Esophagus squamous epithelium (tissue), 5 donors: ENCODE data around the gene TSPYL4. TPM values are rescaled to one million over a fixed set of nuclear protein-coding genes. Genes with fewer than 3 reads are reported as not detected.

ENCODE experiments used
- DNase-seq: peaks from one replicate; lab custom pipeline; 2025; lab: John Stamatoyannopoulos, UW
- H3K27ac ChIP-seq, 4 donors: fragments of 200-600 bp; sonication (generic); one replicate each; pipeline ENCODE4 v1.5.1; 2016 to 2019; ENCODE audit warnings: mild to moderate bottlenecking in 1 of 4
- H3K27me3 ChIP-seq, 4 donors: fragments of 200-600 bp; sonication (generic); 1 replicate in 3 of 4; 2 replicates in 1 of 4; pipeline versions ENCODE4 v1.5.1 to v1.6.0; 2017 to 2021; ENCODE audit warnings: antibody characterized with exemption in 1 of 4
- H3K36me3 ChIP-seq, 3 donors: fragments of 200-600 bp; sonication (generic); one replicate each; pipeline ENCODE4 v1.5.1; 2016 to 2019
- H3K4me1 ChIP-seq, 3 donors: fragments of 200-600 bp; sonication (generic); one replicate each; pipeline ENCODE4 v1.5.1; 2017 to 2019
- H3K4me3 ChIP-seq, 4 donors: fragments of 200-600 bp; sonication (generic); 1 replicate in 3 of 4; 2 replicates in 1 of 4; pipeline ENCODE4 v1.5.1; 2016 to 2019; ENCODE audit warnings: mild to moderate bottlenecking in 2 of 4, moderate library complexity in 1 of 4
- H3K9me3 ChIP-seq, 3 donors: fragments of 200-600 bp; sonication (generic); one replicate each; pipeline ENCODE4 v1.5.1; 2016 to 2019
- CTCF ChIP-seq, 6 experiments: fragments of 450-650 bp in 4 of 6; fragments of 200-600 bp in 2 of 6; sonication (generic) in 2 of 6; IDR thresholded peaks; one replicate each; pipeline ENCODE4 v1.5.1; 2016 to 2019; ENCODE audit warnings: antibody characterized with exemption in 6 of 6, mild to moderate bottlenecking in 4 of 6, moderate library complexity in 4 of 6
- POLR2A ChIP-seq, 4 donors: fragments of 450-650 bp; IDR thresholded peaks; one replicate each; pipeline ENCODE4 v1.6.1; 2017; ENCODE audit warnings: antibody characterized with exemption in 4 of 4, mild to moderate bottlenecking in 4 of 4, moderate library complexity in 3 of 4
- WGBS, 2 donors: methylation state at CpG; one replicate each; pipeline ENCODE4 v1.1.5; 2018; 5-methylcytosine and 5-hydroxymethylcytosine counted together
- intact Hi-C: fragments of 100-400 bp; cut with DNase I; formaldehyde crosslinking; loops from one replicate; pipeline ENCODE4 v1.15.0; 2022
- total RNA-seq, 4 donors: library from RNA; depleted of rRNA; stranded (reverse); fragments of >200 nt; gene quantifications; one replicate each; pipeline ENCODE4 v1.1.0, GENCODE V29; 2016
- donor health status: DM: yes; HTN: yes; CAD: no.

TSPYL4 gene
- total RNA-seq, 4 donors from 2014 or later = 2.8 to 11.8 (median 6.3) TPM

GRCh38 chr6:116292553-116292952 is 38.7 kb upstream of the TSPYL4 start:
- DNase-seq = no peak
- Histone ChIP-seq H3K27ac (no peak overlapping the region), H3K36me3 (no peaks in the 10 kb centered on the region), H3K9me3 (no peaks in the 10 kb centered on the region), H3K4me1 (no peaks in the 10 kb centered on the region), H3K4me3 (no peak overlapping the region), H3K27me3 (no peaks in the 10 kb centered on the region)
- 86 to 100% methylated on average over 1 of the region's 1 CpG for WGBS, 2 donors
- intact Hi-C loops = no loop called here
- TF ChIP-seq POLR2A (IDR thresholded peaks at IDR 0.05) = no peak
- TF ChIP-seq CTCF (IDR thresholded peaks at IDR 0.05) = no peak

DNA sequence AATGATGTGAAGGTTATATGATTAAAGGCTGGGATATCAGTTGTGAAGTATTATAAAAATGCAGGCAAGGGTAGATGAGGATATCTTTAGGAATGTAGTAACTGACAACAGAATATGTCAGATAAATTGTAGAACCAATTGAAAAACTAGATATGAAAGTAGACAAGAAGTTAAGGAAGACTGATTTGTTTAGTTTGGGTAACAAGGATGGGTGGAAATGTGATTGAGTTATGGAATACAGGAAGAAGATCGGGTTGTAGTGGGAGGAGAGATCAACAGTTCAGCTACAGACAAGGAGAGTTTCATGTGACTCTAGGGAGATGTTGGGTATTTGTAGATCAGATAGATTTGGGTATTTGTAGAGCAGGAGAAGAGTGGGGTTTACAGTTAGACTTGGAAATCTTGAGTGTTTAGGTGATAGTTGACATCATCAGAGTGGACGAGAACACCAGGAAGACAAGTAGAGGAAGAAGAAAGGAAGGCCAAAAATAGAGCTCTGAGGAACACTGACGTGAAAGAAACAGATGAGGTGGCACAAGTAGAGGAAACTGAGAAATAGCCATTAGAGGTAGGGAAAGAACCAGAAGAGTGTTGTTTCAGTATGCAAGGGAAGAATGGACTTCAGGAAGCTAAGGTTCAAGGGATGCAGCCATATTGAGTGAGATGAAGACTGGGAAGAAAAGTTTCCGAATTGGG is 38.0 kb upstream of the TSPYL4 start:
- intact Hi-C loops = no loop called here
- Histone ChIP-seq H3K9me3 (no peaks in the 10 kb centered on the region), H3K4me3 (no peak overlapping the region), H3K27me3 (no peaks in the 10 kb centered on the region), H3K27ac (no peak overlapping the region), H3K4me1 (no peaks in the 10 kb centered on the region), H3K36me3 (no peaks in the 10 kb centered on the region)
- DNase-seq = no peak
- WGBS, 2 donors = 76 to 84% methylated on average over 4 of the region's 4 CpGs
- no peak for TF ChIP-seq POLR2A (IDR thresholded peaks at IDR 0.05)
- no peak for TF ChIP-seq CTCF (IDR thresholded peaks at IDR 0.05)

DNA sequence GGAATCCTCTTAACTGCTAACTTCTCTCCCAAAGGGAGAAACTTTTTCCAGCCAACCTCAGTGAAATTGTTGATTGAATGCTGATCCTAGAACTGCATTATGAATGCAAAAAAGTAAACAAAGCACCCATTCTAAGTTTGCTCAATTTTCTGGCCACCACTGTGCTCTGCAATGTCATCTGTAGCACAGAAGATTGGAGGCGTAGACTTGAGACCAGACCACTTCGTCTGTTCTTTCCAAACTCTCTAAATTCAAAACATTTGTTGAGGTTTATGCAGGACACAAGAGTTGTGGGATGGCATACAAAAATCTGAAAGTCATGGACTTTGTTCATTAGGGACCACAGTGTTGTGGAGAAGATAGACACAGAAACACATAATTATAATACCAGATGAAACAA is 36.9 kb upstream of the TSPYL4 start:
- Histone ChIP-seq H3K9me3 (no peaks in the 10 kb centered on the region), H3K27me3 (no peaks in the 10 kb centered on the region), H3K27ac (no peak overlapping the region), H3K4me1 (no peaks in the 10 kb centered on the region), H3K36me3 (no peaks in the 10 kb centered on the region), H3K4me3 (no peak overlapping the region)
- WGBS, 2 donors = 91 to 93% methylated on average over 2 of the region's 2 CpGs
- intact Hi-C loops = no loop called here
- TF ChIP-seq POLR2A (IDR thresholded peaks at IDR 0.05) = no peak
- TF ChIP-seq CTCF (IDR thresholded peaks at IDR 0.05) = no peak
- DNase-seq = no peak

- Histone ChIP-seq H3K4me3 (no peak overlapping the region), H3K4me1 (no peaks in the 10 kb centered on the region), H3K9me3 (no peaks in the 10 kb centered on the region), H3K27ac (no peak overlapping the region), H3K36me3 (no peaks in the 10 kb centered on the region), H3K27me3 (no peaks in the 10 kb centered on the region)
- intact Hi-C loops = loop anchor here (10.0 kb wide), 1 partner anchor 245 kb away; no protein-coding TSS in a partner anchor
- no peak for DNase-seq
- TF ChIP-seq CTCF (IDR thresholded peaks at IDR 0.05) (no peak), POLR2A (IDR thresholded peaks at IDR 0.05) (no peak)
- WGBS, 2 donors = 80% methylated on average over 2 of the region's 2 CpGs
Measured at GRCh38 chr6:116289876-116290275, 36.0 kb upstream of the TSPYL4 start.

- 91% methylated on average over 2 of the region's 2 CpGs for WGBS, 2 donors
- Histone ChIP-seq H3K36me3 (no peaks in the 10 kb centered on the region), H3K27ac (no peak overlapping the region), H3K27me3 (no peaks in the 10 kb centered on the region), H3K4me3 (no peak overlapping the region), H3K9me3 (no peaks in the 10 kb centered on the region), H3K4me1 (no peaks in the 10 kb centered on the region)
- intact Hi-C loops = loop anchor here (10.0 kb wide), 1 partner anchor 247 kb away; no protein-coding TSS in a partner anchor
- TF ChIP-seq CTCF (IDR thresholded peaks at IDR 0.05) (peak; percentile 79 to 90 (median 86)), POLR2A (IDR thresholded peaks at IDR 0.05) (no peak)
- DNase-seq = no peak
Measured at GRCh38 chr6:116287689-116288282, 33.9 kb upstream of the TSPYL4 start.
